Urinary bladder (tissue), 4 donors: ENCODE results near the gene SPG7. TPM values are rescaled to one million over a fixed set of nuclear protein-coding genes. Genes with fewer than 3 reads are reported as not detected.

Experiments used
- DNase-seq: peaks from one replicate; pipeline ENCODE4 v3.0.0-alpha.2; 2015; ENCODE audit errors: extremely low spot score
- H3K27ac ChIP-seq: one replicate; pipeline ENCODE4 v1.5.1; 2013; ENCODE audit warnings: low read depth, mild to moderate bottlenecking, moderate library complexity
- H3K36me3 ChIP-seq: one replicate; pipeline ENCODE4 v1.6.1; 2013; ENCODE audit warnings: mild to moderate bottlenecking, moderate library complexity; ENCODE audit not compliant: insufficient read depth
- H3K4me1 ChIP-seq: one replicate; pipeline ENCODE4 v1.6.1; 2013; ENCODE audit warnings: mild to moderate bottlenecking, moderate library complexity; ENCODE audit not compliant: insufficient read depth
- H3K4me3 ChIP-seq: one replicate; pipeline ENCODE4 v1.5.1; 2013; ENCODE audit warnings: low read depth, low read length
- WGBS: extraction: QIAGEN DNeasy Blood & Tissue Kit; methylation state at CpG from one replicate; pipeline ENCODE4 v1.1.7; 2013; 5-methylcytosine and 5-hydroxymethylcytosine counted together
- polyA plus RNA-seq: library from polyadenylated mRNA; stranded (reverse); fragments of 200-250 nt; gene quantifications from one replicate; pipeline ENCODE4 v1.2.3, GENCODE V29; 2013
- total RNA-seq: library from RNA; depleted of rRNA; stranded (reverse); fragments of >200 nt; gene quantifications from one replicate; pipeline ENCODE4 v1.2.3, GENCODE V29; 2014
- donor health status: healthy with polysubstance abuse.
- donor health status: healthy.

Gene SPG7
- total and polyA plus RNA-seq, 2 donors: 77.8 to 85.4 TPM

- Histone ChIP-seq H3K36me3 (no peaks in the 10 kb centered on the region), H3K4me3 (no peak overlapping the region), H3K4me1 (no peaks in the 10 kb centered on the region), H3K27ac (no peak overlapping the region)
- WGBS: 64% methylated on average over 8 of the region's 8 CpGs
- DNase-seq: no peak
Measured at GRCh38 chr16:89511374-89511773, 3.2 kb downstream of the SPG7 start.

- no peak for DNase-seq
- no peak overlapping the region for H3K27ac ChIP-seq
- H3K4me1 ChIP-seq: no peaks in the 10 kb centered on the region
- H3K4me3 ChIP-seq: no peak overlapping the region
- H3K36me3 ChIP-seq: no peaks in the 10 kb centered on the region
- whole genome bisulfite sequencing: 94% methylated on average over 9 of the region's 9 CpGs
Measured at GRCh38 chr16:89512453-89512852, 4.2 kb downstream of the SPG7 start.

GRCh38 chr16:89517128-89517527, 8.9 kb downstream of the SPG7 start:
- DNase-seq: no peak
- Histone ChIP-seq H3K4me3 (no peak overlapping the region), H3K27ac (no peak overlapping the region), H3K36me3 (no peaks in the 10 kb centered on the region), H3K4me1 (no peaks in the 10 kb centered on the region)
- 72% methylated on average over 9 of the region's 9 CpGs for WGBS

- 86% methylated on average over 15 of the region's 15 CpGs for WGBS
- DNase-seq: no peak
- H3K4me1 ChIP-seq: no peaks in the 10 kb centered on the region
- H3K36me3 ChIP-seq: no peaks in the 10 kb centered on the region
- no peak overlapping the region for H3K27ac ChIP-seq
- no peak overlapping the region for H3K4me3 ChIP-seq
Measured at GRCh38 chr16:89519881-89520280, 11.7 kb downstream of the SPG7 start.

- H3K36me3 ChIP-seq: no peaks in the 10 kb centered on the region
- DNase-seq: no peak
- WGBS: 93% methylated on average over 31 of the region's 31 CpGs
- no peaks in the 10 kb centered on the region for H3K4me1 ChIP-seq
- no peak overlapping the region for H3K27ac ChIP-seq
- no peak overlapping the region for H3K4me3 ChIP-seq
Measured at GRCh38 chr16:89522287-89522686, 14.1 kb downstream of the SPG7 start.

- WGBS: 82% methylated on average over 32 of the region's 32 CpGs
- DNase-seq: no peak
- Histone ChIP-seq H3K36me3 (peaks cover 2% of the 10 kb centered on the region), H3K4me1 (no peaks in the 10 kb centered on the region), H3K27ac (no peak overlapping the region), H3K4me3 (no peak overlapping the region)
Measured at GRCh38 chr16:89523680-89524344, 15.6 kb downstream of the SPG7 start.

GRCh38 chr16:89525146-89525913, 17.1 kb downstream of the SPG7 start:
- Histone ChIP-seq H3K4me3 (no peak overlapping the region), H3K27ac (no peak overlapping the region), H3K36me3 (peaks cover 2% of the 10 kb centered on the region), H3K4me1 (no peaks in the 10 kb centered on the region)
- 80% methylated on average over 20 of the region's 20 CpGs for WGBS
- DNase-seq: no peak

GRCh38 chr16:89529097-89529496, 20.9 kb downstream of the SPG7 start:
- no peak for DNase-seq
- WGBS: 81% methylated on average over 16 of the region's 16 CpGs
- Histone ChIP-seq H3K4me1 (no peaks in the 10 kb centered on the region), H3K4me3 (no peak overlapping the region), H3K27ac (no peak overlapping the region), H3K36me3 (peaks cover 2% of the 10 kb centered on the region)

- no peak for DNase-seq
- no peak overlapping the region for H3K4me3 ChIP-seq
- no peak overlapping the region for H3K27ac ChIP-seq
- WGBS: 90% methylated on average over 37 of the region's 37 CpGs
- H3K36me3 ChIP-seq: peaks cover 2% of the 10 kb centered on the region
- H3K4me1 ChIP-seq: no peaks in the 10 kb centered on the region
Measured at GRCh38 chr16:89530401-89531381, 22.5 kb downstream of the SPG7 start.

- no peaks in the 10 kb centered on the region for H3K4me1 ChIP-seq
- DNase-seq: no peak
- no peak overlapping the region for H3K27ac ChIP-seq
- 89% methylated on average over 31 of the region's 31 CpGs for WGBS
- no peak overlapping the region for H3K4me3 ChIP-seq
- H3K36me3 ChIP-seq: peaks cover 2% of the 10 kb centered on the region
Measured at GRCh38 chr16:89531821-89532526, 23.8 kb downstream of the SPG7 start.

GRCh38 chr16:89534252-89534756, 26.1 kb downstream of the SPG7 start:
- H3K4me3 ChIP-seq: no peak overlapping the region
- no peak overlapping the region for H3K27ac ChIP-seq
- H3K4me1 ChIP-seq: no peaks in the 10 kb centered on the region
- H3K36me3 ChIP-seq: peaks cover 3% of the 10 kb centered on the region
- no peak for DNase-seq
- 67% methylated on average over 11 of the region's 11 CpGs for WGBS

- 94% methylated on average over 22 of the region's 24 CpGs for WGBS
- H3K36me3 ChIP-seq: peaks cover 3% of the 10 kb centered on the region
- H3K4me1 ChIP-seq: no peaks in the 10 kb centered on the region
- H3K4me3 ChIP-seq: no peak overlapping the region
- DNase-seq: no peak
- H3K27ac ChIP-seq: no peak overlapping the region
Measured at GRCh38 chr16:89536371-89536770, 28.2 kb downstream of the SPG7 start.
